Islet of Langerhans (tissue), 1 donor: ENCODE data around the gene SLX9.
"Not testable (repeated sequence)": the region's sequence is repeated elsewhere in the genome, so short reads cannot be mapped to it uniquely, and the experiment has no call there.

Experiments
- FAIRE-seq: peaks from one replicate; lab custom pipeline; 2011; peaks lifted over from hg19 to GRCh38; lab: Jason Lieb, UNC

The SLX9 gene

GRCh38 chr21:44902268-44903049 is 37.4 kb upstream of the SLX9 start:
- FAIRE-seq: no peak

GRCh38 chr21:44903050-44903685 is 36.7 kb upstream of the SLX9 start:
- no peak for FAIRE-seq

GRCh38 chr21:44903689-44904088 is 36.1 kb upstream of the SLX9 start:
- no peak for FAIRE-seq

- no peak for FAIRE-seq
Observed at GRCh38 chr21:44904141-44904923, 35.5 kb upstream of the SLX9 start.

- FAIRE-seq: no peak
Observed at GRCh38 chr21:44905016-44905727, 34.7 kb upstream of the SLX9 start.

GRCh38 chr21:44905728-44906090 is 34.1 kb upstream of the SLX9 start:
- no peak for FAIRE-seq

- no peak for FAIRE-seq
Observed at GRCh38 chr21:44907225-44907965, 32.4 kb upstream of the SLX9 start.

- FAIRE-seq: no peak
Observed at GRCh38 chr21:44907966-44908895, 31.6 kb upstream of the SLX9 start.

- no peak for FAIRE-seq
Observed at GRCh38 chr21:44908908-44909307, 30.9 kb upstream of the SLX9 start.

GRCh38 chr21:44909719-44910118 is 30.1 kb upstream of the SLX9 start:
- FAIRE-seq: no peak

- no peak for FAIRE-seq
Observed at GRCh38 chr21:44910229-44911067, 29.4 kb upstream of the SLX9 start.

- no peak for FAIRE-seq
Observed at GRCh38 chr21:44911068-44911383, 28.8 kb upstream of the SLX9 start.

GRCh38 chr21:44911384-44912157 is 28.3 kb upstream of the SLX9 start:
- no peak for FAIRE-seq

- no peak for FAIRE-seq
Observed at GRCh38 chr21:44912158-44912473, 27.7 kb upstream of the SLX9 start.

- not testable (repeated sequence) for FAIRE-seq
Observed at GRCh38 chr21:44912506-44913412, 27.1 kb upstream of the SLX9 start.

- FAIRE-seq: no peak
Observed at GRCh38 chr21:44913425-44914175, 26.2 kb upstream of the SLX9 start.

- FAIRE-seq: no peak
Observed at GRCh38 chr21:44914176-44914874, 25.5 kb upstream of the SLX9 start.
